Activated T-cell treated with anti-CD3 and anti-CD28 coated beads for 24 hours (primary cell): Measurements from ENCODE around the gene FAM199X.

ENCODE experiments used
- DNase-seq: peaks from one replicate; pipeline ENCODE4 v3.0.0-alpha.2; 2020; ENCODE audit warnings: low read depth

FAM199X gene

DNA sequence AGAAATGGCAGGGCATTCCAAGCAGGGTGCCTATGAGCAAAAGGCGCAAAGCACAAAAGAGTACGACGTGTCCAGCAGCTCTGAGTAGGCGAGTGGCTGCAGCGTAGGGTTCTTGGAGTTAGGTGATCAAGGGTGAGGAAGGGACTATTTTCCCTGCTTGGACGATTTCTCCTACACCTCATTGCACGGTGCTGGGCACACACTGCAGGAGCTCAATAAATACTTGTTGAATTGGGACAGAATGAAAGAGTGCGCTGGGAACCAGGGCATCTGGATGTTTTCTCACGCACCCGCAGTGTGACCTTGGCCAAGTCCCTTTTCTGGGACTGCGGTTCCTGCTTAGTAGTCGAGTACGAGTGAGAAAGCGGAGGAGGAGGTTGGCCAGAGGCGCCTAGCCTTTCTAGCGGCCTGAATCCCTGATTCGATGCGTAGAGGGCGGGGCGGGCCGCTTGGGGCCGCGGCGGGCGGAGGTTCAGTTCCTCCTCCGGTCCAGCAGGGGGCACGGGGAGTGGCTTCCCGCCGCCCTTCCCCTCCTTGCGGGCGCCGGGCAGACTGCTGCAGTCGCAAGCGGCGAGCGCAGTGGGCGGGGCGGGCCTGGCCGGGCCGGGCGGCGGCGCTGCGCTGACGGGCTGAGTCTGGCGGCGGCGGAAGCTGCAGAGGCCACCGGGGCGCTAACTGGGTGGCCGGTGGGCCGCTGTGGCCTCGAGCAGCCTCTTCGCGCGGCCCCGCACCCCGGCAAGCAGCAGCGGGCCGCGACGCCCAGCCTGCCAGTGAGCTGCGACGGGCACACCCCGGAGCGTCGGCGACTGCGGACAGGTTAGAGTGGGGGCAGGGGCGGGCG, at the start of gene FAM199X:
Gene FAM199X (plus strand): TSS at position 560 of the 841 bp plus-strand sequence. CDS start 333 bp downstream, outside the sequence.
- peak; percentile 75 for DNase-seq

DNA sequence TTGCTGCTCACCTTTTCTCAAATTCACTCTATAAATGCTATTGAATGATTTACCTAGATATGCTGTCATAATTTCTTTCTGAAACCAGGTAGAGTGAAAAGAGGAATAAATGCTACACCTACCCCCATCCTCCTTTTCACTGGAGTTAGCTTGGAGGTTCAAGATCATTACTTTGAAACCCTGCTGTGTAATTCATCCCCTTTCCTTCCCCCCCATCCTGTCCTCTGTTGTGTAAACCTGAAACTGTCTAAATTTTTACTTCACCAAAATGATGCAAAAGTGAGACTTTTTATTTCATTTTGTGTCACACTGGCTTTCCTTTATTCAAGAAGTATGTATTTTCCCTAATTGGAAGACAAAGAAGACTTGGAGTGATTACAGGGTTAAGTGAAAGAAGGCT, 48.5 kb upstream of the FAM199X start:
- no peak for DNase-seq

GRCh38 chrX:104118765-104119164, 47.5 kb upstream of the FAM199X start:
- DNase-seq, result no peak

GRCh38 chrX:104122829-104123228, 43.4 kb upstream of the FAM199X start:
- no peak for DNase-seq

DNA sequence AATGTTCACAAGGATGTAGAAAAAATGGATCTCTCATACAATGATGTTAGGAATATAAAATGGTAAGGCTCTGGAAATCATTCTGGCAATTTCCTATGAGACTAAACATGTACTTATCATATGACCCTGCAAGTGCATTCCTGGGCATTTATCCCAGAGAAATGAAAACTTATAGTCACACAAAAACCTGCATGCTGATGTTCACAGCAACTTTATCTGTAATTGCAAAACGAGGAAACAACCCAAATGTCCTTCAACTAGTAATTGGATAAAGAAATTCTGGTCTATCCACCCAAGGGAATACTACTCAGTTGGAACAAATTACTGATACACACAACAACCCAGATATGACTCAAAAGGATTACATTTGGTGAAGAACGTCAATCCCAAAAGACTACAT, 39.4 kb upstream of the FAM199X start:
- DNase-seq, result no peak

DNA sequence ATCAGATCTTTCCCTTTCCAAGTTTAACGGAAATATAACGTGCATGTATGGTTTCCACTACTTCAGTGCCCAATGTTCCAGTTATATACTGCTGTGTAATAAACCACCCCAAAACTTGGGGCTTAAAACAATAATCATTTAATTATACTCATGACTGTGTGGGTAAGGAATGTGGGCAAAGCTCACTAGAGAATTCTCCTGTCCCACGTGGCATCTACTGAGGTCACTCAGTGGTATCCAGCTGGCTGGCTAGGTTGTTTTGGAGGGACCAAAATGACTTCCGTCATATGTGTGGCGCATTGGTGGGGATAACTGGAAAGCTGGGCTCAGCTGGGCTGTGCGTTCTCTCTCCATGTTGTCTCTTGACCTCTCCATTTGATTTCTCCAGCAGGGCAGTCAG, 35.4 kb upstream of the FAM199X start:
- DNase-seq, result no peak

- DNase-seq, result no peak
These were observed 31.5 kb upstream of the FAM199X start for GRCh38 chrX:104134583-104135261.

- DNase-seq, result no peak
These were observed 30.6 kb upstream of the FAM199X start for GRCh38 chrX:104135677-104136076.

DNA sequence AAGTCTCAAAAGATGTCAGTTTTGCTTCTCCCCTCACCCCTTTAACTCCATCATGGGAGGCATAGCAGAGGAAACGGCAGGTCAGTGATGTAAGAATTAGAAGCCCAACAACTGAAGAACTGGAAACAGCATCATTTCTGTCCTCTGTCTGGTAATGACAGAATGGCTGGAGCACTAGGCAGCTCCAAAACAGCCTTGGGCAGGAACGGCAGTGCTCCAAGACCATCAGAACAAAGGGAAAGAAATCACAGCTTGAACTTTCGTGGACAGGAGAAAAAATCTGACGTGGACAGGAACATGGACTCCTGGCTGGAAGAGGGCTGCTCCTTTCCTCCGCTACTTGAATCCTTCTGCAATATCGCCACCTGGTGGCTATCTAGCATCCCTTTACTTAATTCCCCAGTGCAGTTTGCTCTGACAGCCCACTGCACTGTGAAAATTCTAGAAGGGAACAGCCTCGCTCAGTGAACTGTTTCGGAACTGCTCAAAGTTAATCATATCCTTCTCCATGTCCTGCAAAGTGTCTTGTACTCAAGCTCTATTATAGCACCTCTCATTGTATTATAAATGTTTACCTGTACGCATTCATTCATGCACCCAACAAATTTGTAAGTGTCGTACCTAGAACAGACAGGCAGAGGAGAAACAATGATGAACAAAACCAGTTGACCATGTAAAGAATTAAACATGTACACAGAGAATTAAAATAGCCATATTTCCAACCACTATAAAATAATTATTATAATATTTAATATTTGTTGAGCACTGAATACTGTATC, 29.8 kb upstream of the FAM199X start:
- peak; percentile 41 for DNase-seq

GRCh38 chrX:104137496-104137895, 28.8 kb upstream of the FAM199X start:
- DNase-seq, result no peak

DNA sequence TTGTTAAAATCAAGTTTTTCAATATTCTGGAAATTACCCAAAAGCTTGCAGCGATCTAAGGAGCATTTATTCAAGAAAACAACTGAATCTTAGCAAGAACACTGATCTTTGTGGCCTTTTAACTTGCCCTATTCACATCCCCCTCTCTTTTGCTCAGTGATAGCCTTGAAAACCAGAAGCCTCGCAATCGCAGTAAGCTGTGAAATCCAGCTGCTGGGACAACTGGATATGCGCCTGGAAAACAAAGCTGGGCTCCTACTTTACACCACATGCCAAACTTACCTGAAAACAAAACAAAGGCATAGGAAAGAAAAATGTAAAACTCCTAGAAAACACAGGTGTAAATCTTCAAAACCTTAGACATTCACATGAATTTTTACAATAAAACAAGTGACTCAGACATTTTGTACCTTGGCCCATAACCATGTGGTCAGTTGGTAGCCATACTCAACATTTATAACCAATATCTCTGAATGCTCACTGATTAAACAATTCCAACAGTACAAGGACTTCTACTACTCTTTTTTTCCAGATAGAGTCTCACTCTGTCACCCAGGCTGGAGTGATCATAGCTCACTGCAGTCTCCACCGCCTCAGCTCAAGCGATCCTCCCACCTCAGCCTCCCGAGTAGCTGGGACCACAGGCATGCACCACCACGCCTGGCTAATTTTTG, 25.0 kb upstream of the FAM199X start:
- no peak for DNase-seq

DNA sequence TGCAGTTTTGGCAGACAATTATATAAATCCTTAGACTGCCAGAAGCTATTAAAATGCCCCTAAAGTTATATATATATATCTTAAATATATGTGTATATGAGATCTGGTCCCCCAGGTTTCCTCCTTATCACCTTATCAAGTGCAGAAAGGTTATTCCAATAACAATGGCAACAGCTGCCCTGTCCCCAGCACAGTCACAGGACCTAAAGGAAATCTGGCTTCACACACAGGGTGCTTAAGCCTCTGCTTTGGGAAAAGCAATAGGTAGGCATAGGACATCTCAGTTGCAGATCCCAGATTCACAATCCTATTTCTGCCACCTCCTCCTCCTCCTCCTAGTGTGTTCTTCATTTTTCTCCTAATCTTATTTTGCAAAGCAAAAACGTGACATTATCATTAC, 15.2 kb upstream of the FAM199X start:
- no peak for DNase-seq

DNA sequence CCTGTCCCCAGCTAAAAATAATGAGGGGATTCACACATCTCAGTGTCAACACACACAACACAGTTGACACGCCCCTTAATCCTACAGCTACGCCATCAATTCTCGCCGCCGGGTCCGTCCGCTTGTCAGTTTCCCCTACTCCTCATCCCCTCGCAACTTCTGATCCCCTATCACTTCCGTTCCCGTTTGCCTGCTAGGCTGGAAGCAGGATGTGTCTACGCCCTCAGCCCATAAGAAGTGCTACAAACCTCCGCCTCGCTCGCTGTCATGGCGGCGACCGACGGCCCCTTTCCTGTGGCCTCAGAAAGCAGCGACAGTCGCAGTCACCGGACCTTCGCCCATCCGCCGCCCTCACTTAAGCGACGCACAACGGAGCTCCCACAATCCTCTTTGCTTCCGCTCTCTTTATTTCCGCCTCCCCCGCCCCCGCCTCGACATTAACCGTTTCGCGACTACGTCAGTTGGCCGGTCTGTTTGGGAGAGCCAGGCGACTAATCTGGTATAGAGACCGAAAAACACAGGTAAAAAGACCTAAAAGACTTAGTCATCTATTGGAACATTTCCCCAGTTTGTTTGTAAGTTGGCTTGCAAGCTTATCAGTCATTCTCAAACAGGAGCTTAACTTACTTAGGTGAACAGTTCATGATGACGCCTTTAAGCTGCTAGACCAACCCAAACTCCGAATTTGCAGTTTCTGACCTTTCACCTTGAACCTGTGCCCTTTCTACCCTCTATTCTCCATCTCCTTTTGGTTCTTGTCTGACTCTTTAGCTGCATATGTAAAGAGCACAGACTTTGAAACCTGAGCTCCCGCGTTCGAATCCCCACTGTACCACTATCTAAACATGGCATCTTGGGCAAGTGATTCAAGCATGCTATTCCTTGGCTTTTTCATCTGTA, 9.4 kb upstream of the FAM199X start, which contains the start of gene SLC25A53:
Gene SLC25A53 (minus strand): TSS at position 380 of the 900 bp plus-strand sequence. CDS start 51,752 bp downstream, outside the sequence.
- DNase-seq, result peak; percentile 52

DNA sequence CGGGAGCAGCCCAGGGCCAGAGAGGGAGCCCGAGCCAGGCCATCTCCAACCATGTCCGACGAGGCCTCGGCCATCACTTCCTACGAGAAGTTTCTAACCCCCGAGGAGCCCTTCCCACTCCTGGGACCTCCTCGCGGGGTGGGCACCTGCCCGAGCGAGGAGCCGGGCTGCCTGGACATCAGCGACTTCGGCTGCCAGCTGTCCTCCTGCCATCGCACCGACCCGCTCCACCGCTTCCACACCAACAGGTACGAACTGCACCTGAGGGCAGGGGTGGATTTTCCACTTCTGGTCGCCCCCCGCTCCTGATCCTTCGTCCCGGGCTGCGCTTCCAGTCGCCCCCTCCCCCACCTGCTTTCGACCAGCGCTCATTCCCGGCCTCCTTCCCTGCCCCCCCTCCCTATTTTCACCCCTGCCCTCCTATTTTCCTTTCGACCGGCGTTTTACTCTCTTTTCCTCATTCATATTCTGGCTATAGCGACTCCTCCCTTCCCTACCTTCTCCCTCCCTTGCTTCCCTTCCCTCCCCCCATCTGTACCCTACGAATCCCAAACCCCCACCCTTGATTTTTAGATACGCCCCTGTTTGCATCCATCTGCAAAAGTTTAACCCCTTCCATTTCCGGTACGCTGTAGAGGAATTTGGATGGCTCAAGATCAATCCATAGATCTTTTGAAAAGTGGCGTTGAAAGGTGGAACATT, 633 bp downstream of the FAM199X start:
- DNase-seq, result no peak

DNA sequence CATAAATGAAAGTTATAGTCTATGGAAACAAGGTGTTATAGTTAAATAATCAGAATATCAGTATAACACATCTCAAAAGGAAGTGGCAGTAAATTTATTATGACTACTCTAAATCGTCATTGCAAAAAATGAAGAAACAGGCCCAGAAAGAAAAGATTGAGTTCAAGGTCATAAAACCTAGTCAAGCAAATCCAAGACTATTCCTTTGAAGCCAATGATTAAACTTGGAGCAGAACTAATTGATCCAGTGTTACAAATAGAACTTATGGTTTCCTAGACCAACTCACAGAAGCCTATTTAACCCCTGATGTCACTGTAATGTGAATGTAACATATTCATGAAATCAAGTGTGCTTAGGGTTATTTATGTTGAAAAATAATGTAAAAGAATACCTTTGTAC, 1.9 kb downstream of the FAM199X start:
- no peak for DNase-seq

DNA sequence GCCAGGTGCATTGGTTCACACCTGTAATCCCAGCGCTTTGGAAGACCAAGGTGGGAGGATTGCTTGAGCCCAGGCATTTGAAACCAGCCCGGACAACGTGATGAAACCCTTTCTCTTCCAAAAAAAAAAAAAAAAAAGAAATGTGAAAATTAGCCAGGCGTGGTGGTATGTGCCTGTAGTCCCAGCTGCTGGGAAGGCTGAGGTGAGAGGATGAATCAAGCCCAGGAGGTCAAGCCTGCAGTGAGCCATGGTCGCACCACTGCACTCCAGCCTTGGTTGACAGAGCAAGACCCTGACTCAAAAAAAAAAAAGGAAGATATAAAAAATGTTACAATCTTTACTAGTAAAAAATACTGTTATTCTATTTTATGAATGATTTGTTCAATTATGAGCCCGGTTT, 5.9 kb downstream of the FAM199X start:
- DNase-seq, result no peak

DNA sequence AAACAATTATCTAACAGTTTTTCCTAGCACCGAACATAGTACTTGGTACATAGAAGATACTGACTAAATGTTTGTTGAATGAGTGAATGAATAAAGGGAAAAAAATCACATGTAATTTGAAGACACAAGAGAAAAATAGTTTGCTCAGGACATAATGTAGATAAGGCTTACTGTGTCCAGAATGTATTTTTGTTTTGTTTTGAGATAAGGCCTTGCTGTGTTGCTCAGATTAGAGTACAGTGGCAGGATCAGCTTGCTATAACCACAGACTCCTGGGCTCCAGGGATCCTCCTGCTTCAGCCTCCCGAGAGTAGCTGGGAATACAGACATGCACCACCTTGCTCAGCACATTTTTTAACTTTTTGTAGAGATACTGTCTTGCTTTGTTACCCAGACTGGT, 6.5 kb downstream of the FAM199X start:
- no peak for DNase-seq

- DNase-seq, result no peak
These were observed 7.6 kb downstream of the FAM199X start for GRCh38 chrX:104173841-104174240.

DNA sequence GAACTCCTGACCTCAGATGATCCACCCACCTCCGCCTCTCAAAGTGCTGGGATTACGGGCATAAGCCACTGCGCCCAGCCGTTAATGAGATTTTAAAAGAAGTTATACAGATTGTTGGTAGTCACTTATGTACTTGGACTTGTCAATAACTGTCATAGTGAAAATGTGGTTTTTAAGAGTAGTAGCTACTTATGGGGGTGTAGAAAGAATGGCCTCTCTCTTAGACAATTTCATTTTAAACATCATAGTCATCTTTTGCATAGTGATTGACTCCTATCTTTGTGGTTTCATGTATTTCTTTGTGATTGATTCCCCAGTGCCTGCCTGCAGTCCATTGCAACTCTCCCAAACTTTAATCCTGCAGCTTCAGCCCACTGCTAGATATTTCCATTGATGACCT, 17.4 kb downstream of the FAM199X start:
- no peak for DNase-seq

DNA sequence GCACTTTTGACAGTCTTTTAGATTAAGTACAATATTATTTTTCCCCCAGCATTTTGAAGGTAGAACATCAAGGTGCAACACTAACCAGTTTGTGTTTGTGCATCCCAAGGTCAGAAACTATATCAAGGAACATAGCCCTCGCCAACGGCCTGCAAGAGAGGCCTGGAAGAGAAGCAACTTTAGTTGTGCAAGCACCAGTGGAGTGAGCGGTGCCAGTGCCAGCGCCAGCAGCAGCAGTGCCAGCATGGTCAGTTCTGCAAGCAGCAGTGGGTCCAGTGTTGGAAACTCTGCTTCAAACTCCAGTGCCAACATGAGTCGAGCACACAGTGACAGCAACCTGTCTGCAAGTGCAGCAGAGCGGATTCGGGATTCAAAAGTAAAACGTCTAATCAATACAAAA, 21.7 kb downstream of the FAM199X start:
- DNase-seq, result no peak
